ENCODE data around the gene EFCAB12.
A peak's percentile ranks its signal among the peaks of the same experiment; 100 is the strongest.
"Not testable (repeated sequence)": the region's sequence is repeated elsewhere in the genome, so short reads cannot be mapped to it uniquely, and the experiment has no call there.

EFCAB12 gene

GRCh38 chr3:129418041-129418973 is 10.1 kb downstream of the EFCAB12 start:
- no peak for DNase-seq

GRCh38 chr3:129417326-129417725 is 11.1 kb downstream of the EFCAB12 start:
- no peak for DNase-seq

- no peak for DNase-seq
Observed at GRCh38 chr3:129416415-129416814, 12.0 kb downstream of the EFCAB12 start.

GRCh38 chr3:129415830-129416229 is 12.6 kb downstream of the EFCAB12 start:
- DNase-seq: no peak

GRCh38 chr3:129415378-129415777 is 13.1 kb downstream of the EFCAB12 start:
- no peak for DNase-seq

- DNase-seq: no peak
Observed at GRCh38 chr3:129413687-129414506, 14.5 kb downstream of the EFCAB12 start.

- DNase-seq: not testable (repeated sequence)
Observed at GRCh38 chr3:129413238-129413637, 15.2 kb downstream of the EFCAB12 start.

- no peak for DNase-seq
Observed at GRCh38 chr3:129412542-129413198, 15.8 kb downstream of the EFCAB12 start.

- no peak for DNase-seq
Observed at GRCh38 chr3:129410971-129411370, 17.5 kb downstream of the EFCAB12 start.

GRCh38 chr3:129409541-129409940 is 18.9 kb downstream of the EFCAB12 start:
- no peak for DNase-seq

- DNase-seq: no peak
Observed at GRCh38 chr3:129404610-129405009, 23.8 kb downstream of the EFCAB12 start.

- DNase-seq: no peak
Observed at GRCh38 chr3:129404130-129404529, 24.3 kb downstream of the EFCAB12 start.

- DNase-seq: no peak
Observed at GRCh38 chr3:129403450-129403849, 25.0 kb downstream of the EFCAB12 start.

GRCh38 chr3:129402616-129403015 is 25.8 kb downstream of the EFCAB12 start:
- DNase-seq: no peak

- no peak for DNase-seq
Observed at GRCh38 chr3:129402210-129402609, 26.2 kb downstream of the EFCAB12 start.

GRCh38 chr3:129399895-129400357 is 28.5 kb downstream of the EFCAB12 start:
- no peak for DNase-seq

GRCh38 chr3:129399145-129399894 is 29.1 kb downstream of the EFCAB12 start:
- DNase-seq: peak; percentile 93

- no peak for DNase-seq
Observed at GRCh38 chr3:129398803-129399144, 29.7 kb downstream of the EFCAB12 start.

GRCh38 chr3:129393760-129394564 is 34.5 kb downstream of the EFCAB12 start:
- not testable (repeated sequence) for DNase-seq

- no peak for DNase-seq
Observed at GRCh38 chr3:129393271-129393670, 35.2 kb downstream of the EFCAB12 start.

GRCh38 chr3:129392106-129392887 is 36.1 kb downstream of the EFCAB12 start:
- not testable (repeated sequence) for DNase-seq
